OCI-LY7 (cell line): ENCODE data around the gene HSD17B3. TPM values are rescaled to one million over a fixed set of nuclear protein-coding genes. Genes with fewer than 3 reads are reported as not detected.
"Not testable (repeated sequence)": the region's sequence is repeated elsewhere in the genome, so short reads cannot be mapped to it uniquely, and the experiment has no call there.

ENCODE experiments used
- BruUV-seq: library from RNA; stranded (reverse); fragments of 400-500 nt; replicated peaks from 2 replicates; lab custom pipeline; 2021; lab: Mats Ljungman, UMichigan
- CTCF ChIA-PET: fragments of 300-600 bp; sonication (Branson Sonifier 250); formaldehyde crosslinking; loops from one replicate; lab custom pipeline; 2022; ENCODE audit warnings: antibody characterized with exemption; ENCODE audit not compliant: unreplicated experiment; lab: Charles Lee
- POLR2A ChIA-PET: fragments of 300-600 bp; sonication (Branson Sonifier 250); formaldehyde crosslinking; loops from one replicate; lab custom pipeline; 2022; ENCODE audit warnings: antibody characterized with exemption; lab: Charles Lee
- DNase-seq: peaks from one replicate; pipeline ENCODE4 v3.0.0-alpha.2; 2015; ENCODE audit warnings: low spot score
- H2AFZ ChIP-seq: fragments of 200-600 bp; sonication (generic), shearing (Covaris generic); 2 replicates; pipeline ENCODE4 v1.6.1; 2014; ENCODE audit warnings: mild to moderate bottlenecking, antibody characterized with exemption, low read length, moderate library complexity
- H3K27ac ChIP-seq: fragments of 200-600 bp; sonication (generic); 2 replicates; pipeline ENCODE4 v1.5.1; 2014; ENCODE audit warnings: mixed run types, low read depth, mild to moderate bottlenecking, moderate library complexity, low read length, inconsistent platforms; ENCODE audit not compliant: poor library complexity, severe bottlenecking
- H3K36me3 ChIP-seq: fragments of 200-600 bp; sonication (generic); 2 replicates; pipeline ENCODE4 v1.6.1; 2014; ENCODE audit warnings: mild to moderate bottlenecking, antibody characterized with exemption, low read length, moderate library complexity, mixed read lengths; ENCODE audit not compliant: insufficient read depth
- H3K4me1 ChIP-seq: fragments of 200-600 bp; sonication (generic); 2 replicates; pipeline ENCODE4 v1.5.1; 2014; ENCODE audit warnings: mild to moderate bottlenecking, low read length; ENCODE audit not compliant: insufficient read depth, poor library complexity, severe bottlenecking
- H3K4me2 ChIP-seq: fragments of 200-600 bp; sonication (generic); 2 replicates; pipeline ENCODE4 v1.6.1; 2014; ENCODE audit warnings: mild to moderate bottlenecking, low read length
- H3K4me3 ChIP-seq: fragments of 200-600 bp; sonication (generic); 2 replicates; pipeline ENCODE4 v1.5.1; 2014; ENCODE audit warnings: mild to moderate bottlenecking, low read depth, low read length; ENCODE audit not compliant: poor library complexity, severe bottlenecking
- H3K79me2 ChIP-seq: fragments of 200-600 bp; sonication (generic); 2 replicates; pipeline ENCODE4 v1.6.1; 2016; ENCODE audit warnings: low read depth, mild to moderate bottlenecking, low read length, moderate library complexity, mixed read lengths; ENCODE audit not compliant: insufficient read depth
- H3K9me2 ChIP-seq: fragments of 200-600 bp; sonication (generic); 2 replicates; pipeline ENCODE4 v1.6.1; 2016; ENCODE audit warnings: mild to moderate bottlenecking, low read length, mixed read lengths; ENCODE audit not compliant: insufficient read depth
- H3K9me3 ChIP-seq: fragments of 200-600 bp; sonication (generic); 2 replicates; pipeline ENCODE4 v1.6.1; 2014; ENCODE audit warnings: mild to moderate bottlenecking, mixed run types, low read length, mixed read lengths
- H4K20me1 ChIP-seq: fragments of 200-600 bp; sonication (generic); 2 replicates; pipeline ENCODE4 v1.6.1; 2014; ENCODE audit warnings: mild to moderate bottlenecking, antibody characterized with exemption, low read length, moderate library complexity, mixed read lengths; ENCODE audit not compliant: insufficient read depth
- CTCF ChIP-seq: fragments of 200-600 bp; sonication (generic); conservative IDR thresholded peaks from 2 replicates; pipeline ENCODE4 v1.5.1; 2014; ENCODE audit warnings: mild to moderate bottlenecking, antibody characterized with exemption, low read length, moderate library complexity, mixed read lengths
- EZH2phosphoT487 ChIP-seq: fragments of 200-600 bp; sonication (generic); IDR thresholded peaks from 2 replicates; pipeline ENCODE4 v1.6.1; 2018; ENCODE audit warnings: low read depth, borderline replicate concordance, mild to moderate bottlenecking, mixed run types, antibody characterized with exemption, low read length, moderate library complexity, mixed read lengths
- intact Hi-C: fragments of 100-400 bp; cut with micrococcal nuclease; formaldehyde crosslinking; loops from one replicate; pipeline ENCODE4 v1.10.0; 2022; ENCODE audit not compliant: unreplicated experiment
- total RNA-seq, 2 experiments: library from RNA; depleted of rRNA in 1 of 2; stranded (reverse); fragments of >200 nt in 1 of 2; shearing (Covaris generic) in 1 of 2; gene quantifications; 2 replicates each; pipeline ENCODE4 v1.2.3, GENCODE V29; 2014 to 2022

HSD17B3 gene
- total RNA-seq, 2 experiments from 2014 or later, result not detected

GRCh38 chr9:96236854-96237550, 65.0 kb downstream of the HSD17B3 start:
- POLR2A ChIA-PET, result no interaction called here
- DNase-seq, result no peak
- no peaks in the 10 kb centered on the region for H3K4me1 ChIP-seq
- H3K9me2 ChIP-seq, result no peaks in the 10 kb centered on the region
- CTCF ChIA-PET, result interaction anchor here (0.5 kb wide), 1 partner anchor 473 kb away, joined by 3 read pairs; no protein-coding TSS in a partner anchor
- no peak overlapping the region for H3K4me3 ChIP-seq
- H3K9me3 ChIP-seq, result no peaks in the 10 kb centered on the region
- H3K36me3 ChIP-seq, result no peaks in the 10 kb centered on the region
- H3K27ac ChIP-seq, result no peak overlapping the region
- intact Hi-C loops, result no loop called here
- H2AFZ ChIP-seq, result no peak overlapping the region
- TF ChIP-seq EZH2phosphoT487, result no peak
- TF ChIP-seq CTCF, result no peak
- BruUV-seq, result no TSS peak
- H3K79me2 ChIP-seq, result no peaks in the 10 kb centered on the region
- no peaks in the 10 kb centered on the region for H4K20me1 ChIP-seq
- no peak overlapping the region for H3K4me2 ChIP-seq

- H3K4me3 ChIP-seq, H4K20me1 ChIP-seq, H3K9me3 ChIP-seq, H3K79me2 ChIP-seq, POLR2A ChIA-PET, H2AFZ ChIP-seq, BruUV-seq, DNase-seq, H3K9me2 ChIP-seq, H3K27ac ChIP-seq, H3K4me1 ChIP-seq, H3K36me3 ChIP-seq, H3K4me2 ChIP-seq, intact Hi-C loops: not testable (repeated sequence)
- CTCF ChIA-PET, result interaction anchor here (0.5 kb wide), 1 partner anchor 474 kb away, joined by 3 read pairs; no protein-coding TSS in a partner anchor
Observed at GRCh38 chr9:96236337-96236736, 65.6 kb downstream of the HSD17B3 start.

- no peaks in the 10 kb centered on the region for H3K4me1 ChIP-seq
- H3K9me2 ChIP-seq, result no peaks in the 10 kb centered on the region
- POLR2A ChIA-PET, result interaction anchor here (0.8 to 1.1 kb wide), 2 partner anchors 16 to 1149 kb away, joined by 3 to 5 read pairs; no protein-coding TSS in a partner anchor
- intact Hi-C loops, result loop anchor here (1.0 kb wide), 1 partner anchor 85 kb away; no protein-coding TSS in a partner anchor
- H3K36me3 ChIP-seq, result no peaks in the 10 kb centered on the region
- peak; percentile 34 for DNase-seq
- H3K9me3 ChIP-seq, result no peaks in the 10 kb centered on the region
- H3K4me3 ChIP-seq, result no peak overlapping the region
- CTCF ChIA-PET, result interaction anchor here (0.7 kb wide), 1 partner anchor 82 kb away, joined by 3 read pairs; no protein-coding TSS in a partner anchor
- TF ChIP-seq CTCF (peak; percentile 90), EZH2phosphoT487 (no peak)
- H3K79me2 ChIP-seq, result no peaks in the 10 kb centered on the region
- H2AFZ ChIP-seq, result no peak overlapping the region
- no TSS peak for BruUV-seq
- H3K27ac ChIP-seq, result no peak overlapping the region
- H3K4me2 ChIP-seq, result no peak overlapping the region
- no peaks in the 10 kb centered on the region for H4K20me1 ChIP-seq
Observed at GRCh38 chr9:96232539-96233241, 69.3 kb downstream of the HSD17B3 start.
